HepG2 (cell line): ENCODE measurements around the gene PPP1R13L. TPM values are rescaled to one million over a fixed set of nuclear protein-coding genes. Genes with fewer than 3 reads are reported as not detected.

ENCODE experiments used
- ATRX ChIP-seq: sonication (generic); formaldehyde crosslinking; IDR thresholded peaks from 2 replicates; pipeline ENCODE4 v1.4.0; 2020; ENCODE audit warnings: missing genetic modification reagents, borderline replicate concordance
- CENPT ChIP-seq: sonication (generic); formaldehyde crosslinking; IDR thresholded peaks from 2 replicates; pipeline ENCODE4 v1.8.0; 2022; ENCODE audit warnings: low read depth, mild to moderate bottlenecking, moderate library complexity, missing genetic modification reagents
- CREM ChIP-seq, 2 experiments: sonication (generic) in 1 of 2; formaldehyde crosslinking in 1 of 2; IDR thresholded peaks; 2 replicates each; pipeline versions ENCODE4 v1.4.0 to v1.6.1; 2016 to 2020; ENCODE audit warnings: antibody characterized with exemption in 1 of 2, mild to moderate bottlenecking in 1 of 2, missing genetic modification reagents in 1 of 2
- ELF1 ChIP-seq: sonication (generic); formaldehyde crosslinking; IDR thresholded peaks from 2 replicates; pipeline ENCODE4 v1.4.0; 2020; ENCODE audit warnings: missing genetic modification reagents
- EP300 ChIP-seq, 3 experiments: sonication (generic) in 1 of 3; formaldehyde crosslinking in 1 of 3; IDR thresholded peaks; 2 replicates each; pipeline versions ENCODE4 v1.5.1 to v1.6.1; 2011 to 2020; ENCODE audit warnings: low read depth in 2 of 3, low read length in 2 of 3, borderline replicate concordance in 1 of 3, improper control_type of control experiment in 1 of 3, mild to moderate bottlenecking in 1 of 3, missing genetic modification reagents in 1 of 3, moderate library complexity in 1 of 3
- GTF3A ChIP-seq: sonication (generic); formaldehyde crosslinking; conservative IDR thresholded peaks from 2 replicates; pipeline ENCODE4 v1.4.0; 2020; ENCODE audit warnings: mild to moderate bottlenecking, missing genetic modification reagents
- HMGXB3 ChIP-seq: sonication (generic); formaldehyde crosslinking; IDR thresholded peaks from 2 replicates; pipeline ENCODE4 v1.4.0; 2020; ENCODE audit warnings: missing genetic modification reagents, borderline replicate concordance
- HNRNPK ChIP-seq: fragments of 200-400 bp; formaldehyde crosslinking; IDR thresholded peaks from 2 replicates; pipeline ENCODE4 v1.6.1; 2018; ENCODE audit warnings: low read length, low read depth, moderate library complexity, mild to moderate bottlenecking; ENCODE audit not compliant: poor library complexity, severe bottlenecking
- KLF15 ChIP-seq: sonication (generic); formaldehyde crosslinking; IDR thresholded peaks from 2 replicates; pipeline ENCODE4 v1.8.1; 2023; ENCODE audit warnings: borderline replicate concordance, mild to moderate bottlenecking, inconsistent platforms, missing genetic modification reagents, mixed read lengths
- LBX2 ChIP-seq: sonication (generic); formaldehyde crosslinking; IDR thresholded peaks from 2 replicates; pipeline ENCODE4 v1.5.0; 2020; ENCODE audit warnings: missing genetic modification reagents, mild to moderate bottlenecking, borderline replicate concordance
- PHF21A ChIP-seq: sonication (generic); formaldehyde crosslinking; IDR thresholded peaks from 2 replicates; pipeline ENCODE4 v1.5.0; 2020; ENCODE audit warnings: mild to moderate bottlenecking, missing genetic modification reagents
- POLR2AphosphoS5 ChIP-seq: IDR thresholded peaks from 2 replicates; pipeline ENCODE4 v1.6.1; 2012; ENCODE audit warnings: low read depth, low read length
- PRMT3 ChIP-seq: sonication (generic); formaldehyde crosslinking; IDR thresholded peaks from 2 replicates; pipeline ENCODE4 v1.8.1; 2022; ENCODE audit warnings: low read depth, mild to moderate bottlenecking, moderate library complexity, missing genetic modification reagents, borderline replicate concordance
- SRY ChIP-seq: sonication (generic); formaldehyde crosslinking; IDR thresholded peaks from 2 replicates; pipeline ENCODE4 v1.8.0; 2022; ENCODE audit warnings: mild to moderate bottlenecking, missing genetic modification reagents
- SYNCRIP ChIP-seq: fragments of 200-400 bp; formaldehyde crosslinking; IDR thresholded peaks from 2 replicates; pipeline ENCODE4 v1.6.1; 2018; ENCODE audit warnings: mild to moderate bottlenecking, low read depth, low read length; ENCODE audit not compliant: insufficient read depth
- TBP ChIP-seq: sonication (generic); formaldehyde crosslinking; IDR thresholded peaks from 2 replicates; pipeline ENCODE4 v1.5.0; 2020; ENCODE audit warnings: missing genetic modification reagents
- TBX2 ChIP-seq: sonication (generic); formaldehyde crosslinking; IDR thresholded peaks from 2 replicates; pipeline ENCODE4 v1.5.0; 2020; ENCODE audit warnings: missing genetic modification reagents, mild to moderate bottlenecking, borderline replicate concordance
- TFE3 ChIP-seq: IDR thresholded peaks from 2 replicates; pipeline ENCODE4 v1.6.1; 2016
- ZBTB38 ChIP-seq: sonication (generic); formaldehyde crosslinking; IDR thresholded peaks from 2 replicates; pipeline ENCODE4 v1.5.1; 2020; ENCODE audit warnings: mild to moderate bottlenecking, missing genetic modification reagents
- ZNF234 ChIP-seq: sonication (generic); formaldehyde crosslinking; conservative IDR thresholded peaks from 2 replicates; pipeline ENCODE4 v1.5.1; 2020; ENCODE audit warnings: mild to moderate bottlenecking, missing genetic modification reagents
- ZNF24 ChIP-seq: fragments of 450-650 bp; IDR thresholded peaks from 2 replicates; pipeline ENCODE4 v1.6.1; 2017; ENCODE audit warnings: antibody characterized with exemption, mild to moderate bottlenecking
- ZNF513 ChIP-seq: sonication (generic); formaldehyde crosslinking; conservative IDR thresholded peaks from 2 replicates; pipeline ENCODE4 v1.5.0; 2020; ENCODE audit warnings: missing genetic modification reagents
- ZNF670 ChIP-seq: sonication (generic); formaldehyde crosslinking; IDR thresholded peaks from 2 replicates; pipeline ENCODE4 v1.8.0; 2022; ENCODE audit warnings: mild to moderate bottlenecking, missing genetic modification reagents, borderline replicate concordance
- polyA plus RNA-seq, 8 experiments: library from polyadenylated mRNA; depleted of rRNA in 3 of 8; stranded (reverse) in 7 of 8; unstranded in 1 of 8; fragments of >200 nt; fragmentation: Illumina TruSeq in 4 of 8; extraction: Trizol in 4 of 8; gene quantifications; 2 replicates each; pipeline versions ENCODE4 v1.2.1 to v1.2.3, GENCODE V29; 2011 to 2016; ENCODE audit warnings: low read depth in 4 of 8, missing spikeins in 1 of 8, mixed read lengths in 1 of 8; ENCODE audit not compliant: insufficient read depth in 1 of 8
- total RNA-seq, 5 experiments: library from RNA; depleted of rRNA; stranded (reverse); fragments of >200 nt; fragmentation: Illumina TruSeq; extraction: Trizol; gene quantifications; 2 replicates each; pipeline ENCODE4 v1.2.3, GENCODE V29; 2016; ENCODE audit warnings: low read depth in 1 of 5

The PPP1R13L gene
- total and polyA plus RNA-seq, 2 of the 13 experiments (the other 11 are each of a cell fraction or from before 2014, with no cell fraction given) = 1.3 to 6.6 TPM

GRCh38 chr19:45448887-45449299 is 44.0 kb upstream of the PPP1R13L start (continued):
- TF ChIP-seq SYNCRIP (no peak), CENPT (CRISPR knock-in tag) (no peak), ZNF24 (no peak), POLR2AphosphoS5 (no peak), HMGXB3 (CRISPR knock-in tag) (no peak), SRY (CRISPR knock-in tag) (no peak), LBX2 (CRISPR knock-in tag) (no peak), ZNF513 (CRISPR knock-in tag) (no peak), TBX2 (0 out of 2 replicates have a peak, but pooled peaks have one; percentile 23), ZBTB38 (CRISPR knock-in tag) (no peak), ZNF670 (CRISPR knock-in tag) (no peak), PHF21A (CRISPR knock-in tag) (no peak), PRMT3 (CRISPR knock-in tag) (no peak), ELF1 (CRISPR knock-in tag) (0 out of 2 replicates have a peak, but pooled peaks have one; percentile 14), KLF15 (CRISPR knock-in tag) (no peak), CREM (IDR thresholded peaks at IDR 0.05) (no peak), CREM (CRISPR knock-in tag; IDR thresholded peaks at IDR 0.05) (no peak), ATRX (no peak), TFE3 (no peak), GTF3A (CRISPR knock-in tag) (no peak), HNRNPK (no peak), ZNF234 (CRISPR knock-in tag) (no peak), EP300 (IDR thresholded peaks at IDR 0.05; ENCODE audit: low read depth in 2 of 2, low read length in 2 of 2) (no peak), EP300 (CRISPR knock-in tag; IDR thresholded peaks at IDR 0.05; ENCODE audit: borderline replicate concordance) (no peak), TBP (CRISPR knock-in tag) (no peak)
